Measurements from ENCODE around the gene BMPR2. TPM values are rescaled to one million over a fixed set of nuclear protein-coding genes. Genes with fewer than 3 reads are reported as not detected.
"Not testable (repeated sequence)": the region's sequence is repeated elsewhere in the genome, so short reads cannot be mapped to it uniquely, and the experiment has no call there.

BMPR2 gene
- 14.6 and 16.7 TPM in 2 replicates for total RNA-seq (2014; rRNA removed; shearing (Covaris generic))

DNA sequence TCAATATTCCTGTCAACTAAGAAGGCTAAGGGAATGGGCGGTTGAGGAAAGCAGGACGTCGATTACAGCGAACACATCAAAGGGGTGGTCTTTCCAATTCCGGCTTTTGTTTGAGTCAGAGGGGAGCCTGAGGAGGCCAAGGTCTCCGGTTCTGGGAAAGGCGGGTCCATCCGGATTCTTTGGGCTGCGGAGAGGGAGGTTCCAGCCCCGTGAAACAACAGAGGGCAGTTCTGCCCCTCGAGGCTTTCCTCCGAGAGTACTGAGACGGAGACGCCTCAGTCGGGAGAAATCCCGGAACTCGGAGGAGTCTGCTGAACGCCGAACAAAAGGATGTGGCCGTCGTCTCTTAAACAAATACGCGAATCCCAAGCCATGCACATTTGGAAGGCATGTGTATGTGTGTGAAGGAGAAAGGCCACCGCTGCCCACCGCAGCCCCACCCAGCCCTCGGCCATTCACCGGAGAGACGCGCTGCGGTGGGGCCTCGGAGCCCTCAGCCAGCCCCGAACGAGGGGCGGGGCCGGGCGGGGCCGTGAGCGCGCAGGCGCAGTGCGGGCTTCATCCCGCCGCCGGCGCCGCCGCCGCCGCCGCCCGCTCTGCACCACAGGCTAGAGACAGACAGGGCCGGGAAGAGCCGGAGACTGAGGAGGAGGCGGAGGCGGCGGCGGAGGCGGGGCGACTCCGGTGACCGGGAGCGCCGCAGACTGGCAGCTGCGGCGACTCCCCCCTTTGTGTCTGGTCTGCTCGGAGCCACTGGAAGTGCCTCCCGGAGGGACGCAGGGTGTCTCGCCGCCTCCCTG, at the start of gene BMPR2:
TSS of gene BMPR2 (plus strand) at position 719 of the 800 bp plus-strand sequence. CDS start 1,148 bp downstream, outside the sequence.
- DNase-seq (ENCODE audit: low read depth), result peak; percentile 85

- no peak for DNase-seq (ENCODE audit: low read depth)
These were observed 48.3 kb upstream of the BMPR2 start for GRCh38 chr2:202327858-202328257.

- DNase-seq (ENCODE audit: low read depth), result peak; percentile 55
These were observed 40.2 kb upstream of the BMPR2 start for GRCh38 chr2:202335791-202336467.

DNA sequence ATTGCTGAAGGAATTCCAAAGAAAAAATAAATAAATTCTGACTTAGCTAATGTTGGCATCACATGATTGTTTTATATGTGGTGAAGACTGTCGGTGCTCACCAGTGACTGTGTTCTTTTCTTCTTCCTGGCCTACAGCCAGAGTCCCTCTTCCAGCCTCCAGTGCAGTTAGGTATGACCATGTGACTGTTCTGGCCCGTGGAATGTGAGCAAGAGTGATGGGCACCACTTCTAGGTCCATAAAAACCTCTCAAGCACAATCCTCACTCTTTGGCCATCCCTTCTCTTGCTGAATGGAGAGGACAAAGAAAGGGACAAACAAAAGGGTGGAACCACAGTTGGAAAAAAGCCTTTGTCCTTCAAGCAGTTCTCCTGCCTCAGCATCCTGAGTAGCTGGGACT, 39.0 kb upstream of the BMPR2 start:
- DNase-seq (ENCODE audit: low read depth), result peak; percentile 30

GRCh38 chr2:202337706-202338346, 38.3 kb upstream of the BMPR2 start:
- no peak for DNase-seq (ENCODE audit: low read depth)

- peak; percentile 12 for DNase-seq (ENCODE audit: low read depth)
These were observed 36.9 kb upstream of the BMPR2 start for GRCh38 chr2:202339071-202339870.

DNA sequence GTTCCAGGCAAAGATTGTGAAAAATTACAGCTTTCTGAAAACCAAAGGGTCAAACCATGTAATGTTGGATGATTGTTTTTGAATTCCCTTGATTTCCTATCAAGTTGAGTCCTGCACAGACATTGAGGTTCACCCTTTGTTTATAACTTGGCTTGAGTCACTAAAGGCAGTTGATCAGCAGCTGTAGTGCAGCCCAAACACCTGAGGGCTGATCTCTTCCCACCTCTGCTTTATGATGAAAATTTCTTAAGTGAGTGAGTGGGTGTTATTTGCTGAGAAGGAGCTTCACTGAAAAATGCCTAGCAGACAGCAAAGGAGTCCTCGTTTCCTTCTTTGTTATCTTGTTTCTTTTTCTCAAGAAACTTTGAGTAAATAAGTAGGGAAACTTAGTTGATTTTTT, 31.9 kb upstream of the BMPR2 start:
- DNase-seq (ENCODE audit: low read depth), result peak; percentile 21

DNA sequence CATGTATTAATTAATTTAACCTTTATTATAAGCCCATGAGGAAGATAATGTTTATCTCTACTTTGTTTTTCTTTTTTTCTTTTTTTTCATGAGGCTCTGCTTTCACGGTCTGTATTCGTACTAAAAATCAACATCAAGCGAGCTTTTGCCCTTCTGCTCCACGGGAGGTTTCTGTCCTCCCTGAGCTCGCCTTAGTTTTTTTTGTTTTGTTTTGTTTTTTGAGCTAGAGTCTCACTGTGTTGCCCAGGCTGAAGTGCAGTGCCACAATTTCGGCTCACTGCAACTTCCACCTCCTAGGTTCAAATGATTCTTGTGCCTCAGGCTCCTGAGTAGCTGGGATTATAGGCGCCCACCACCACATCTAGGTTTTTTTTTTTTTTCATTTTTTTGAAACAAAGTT, 29.9 kb upstream of the BMPR2 start:
- DNase-seq (ENCODE audit: low read depth), result no peak

- no peak for DNase-seq (ENCODE audit: low read depth)
These were observed 22.7 kb upstream of the BMPR2 start for GRCh38 chr2:202353430-202353829.

DNA sequence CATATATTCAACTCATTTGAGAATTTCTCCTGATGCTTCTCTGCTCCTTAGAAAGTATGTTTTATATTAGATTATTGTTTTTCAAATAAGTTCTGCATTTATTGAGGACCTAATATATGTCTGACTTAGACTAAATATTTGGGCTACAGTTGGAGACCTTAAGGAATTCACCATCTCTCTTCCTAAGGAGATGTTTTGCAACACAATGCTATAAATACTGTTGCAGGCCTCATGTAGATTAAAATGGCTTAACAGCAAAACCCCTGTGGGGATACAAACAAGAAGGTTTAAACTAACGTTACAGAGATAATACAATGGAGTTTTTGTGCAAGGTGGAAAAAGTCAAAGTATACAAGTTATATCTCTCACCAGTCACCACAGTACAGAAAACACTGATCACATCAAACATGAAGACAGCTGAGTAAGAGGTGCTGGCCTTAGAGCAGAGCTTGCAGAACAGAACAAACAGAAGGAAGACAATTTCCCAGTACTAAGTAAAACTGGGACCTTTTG, 20.1 kb upstream of the BMPR2 start:
- DNase-seq (ENCODE audit: low read depth), result no peak

GRCh38 chr2:202358924-202359323, 17.2 kb upstream of the BMPR2 start:
- not testable (repeated sequence) for DNase-seq (ENCODE audit: low read depth)

DNA sequence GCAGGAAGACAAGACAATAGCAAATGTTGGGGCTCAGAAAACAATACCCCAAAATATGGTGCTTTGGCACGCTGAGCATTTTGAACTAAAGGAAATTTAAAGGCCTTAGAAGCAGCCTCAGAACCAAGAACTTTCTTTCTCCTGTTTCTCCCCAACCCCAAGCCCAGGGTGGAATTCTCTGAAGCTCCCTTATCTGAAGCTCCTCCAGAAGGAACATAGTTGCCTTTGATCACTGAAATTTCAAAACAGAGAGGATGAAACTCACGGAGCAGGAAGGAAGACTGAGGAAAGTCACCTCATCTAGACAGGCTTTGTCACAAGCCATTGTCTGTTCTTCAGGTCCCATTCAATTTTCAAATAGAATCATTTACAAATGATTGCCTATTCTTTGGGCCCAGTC, 15.5 kb upstream of the BMPR2 start:
- DNase-seq (ENCODE audit: low read depth), result no peak

DNA sequence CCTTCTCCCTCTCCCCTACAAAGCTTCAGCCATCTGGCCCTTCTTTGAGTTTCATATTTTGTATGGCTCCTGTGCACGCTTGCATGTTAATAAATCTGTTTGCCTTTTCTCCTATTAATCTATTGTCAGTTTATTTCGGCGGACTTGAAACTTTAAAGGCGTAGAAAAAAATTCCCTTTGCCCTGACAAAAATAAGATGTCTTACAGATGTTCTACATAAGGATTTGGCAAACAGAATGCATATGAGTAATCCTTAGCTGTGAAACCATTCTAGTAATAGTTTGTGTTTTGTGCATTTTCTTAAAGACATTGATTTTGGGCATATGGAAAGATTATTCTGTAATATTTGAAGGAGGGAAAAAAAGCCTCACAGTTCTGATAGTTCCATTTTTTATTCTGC, 15.0 kb upstream of the BMPR2 start:
- no peak for DNase-seq (ENCODE audit: low read depth)

DNA sequence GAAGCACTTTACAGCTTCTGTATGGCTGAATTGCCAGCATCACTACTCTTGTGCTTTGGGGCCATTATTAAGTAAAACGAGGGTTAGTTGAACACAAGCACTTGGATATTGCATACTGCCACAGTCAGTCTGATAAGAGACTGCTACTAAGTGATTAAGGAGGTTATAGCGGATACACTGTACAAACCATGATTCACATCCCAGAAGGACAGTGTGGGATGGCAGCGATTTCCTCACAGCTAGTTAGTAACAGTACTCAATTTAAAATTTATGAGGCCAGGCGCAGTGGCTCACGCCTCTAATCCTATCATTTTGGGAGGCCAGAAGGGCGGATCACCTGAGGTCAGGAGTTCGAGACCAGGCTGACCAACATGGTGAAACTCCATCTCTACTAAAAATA, 2.6 kb upstream of the BMPR2 start:
- DNase-seq (ENCODE audit: low read depth), result peak; percentile 23

GRCh38 chr2:202374383-202374782, 1.7 kb upstream of the BMPR2 start:
- not testable (repeated sequence) for DNase-seq (ENCODE audit: low read depth)

GRCh38 chr2:202375033-202375608, 1.0 kb upstream of the BMPR2 start:
- peak; percentile 65 for DNase-seq (ENCODE audit: low read depth)

DNA sequence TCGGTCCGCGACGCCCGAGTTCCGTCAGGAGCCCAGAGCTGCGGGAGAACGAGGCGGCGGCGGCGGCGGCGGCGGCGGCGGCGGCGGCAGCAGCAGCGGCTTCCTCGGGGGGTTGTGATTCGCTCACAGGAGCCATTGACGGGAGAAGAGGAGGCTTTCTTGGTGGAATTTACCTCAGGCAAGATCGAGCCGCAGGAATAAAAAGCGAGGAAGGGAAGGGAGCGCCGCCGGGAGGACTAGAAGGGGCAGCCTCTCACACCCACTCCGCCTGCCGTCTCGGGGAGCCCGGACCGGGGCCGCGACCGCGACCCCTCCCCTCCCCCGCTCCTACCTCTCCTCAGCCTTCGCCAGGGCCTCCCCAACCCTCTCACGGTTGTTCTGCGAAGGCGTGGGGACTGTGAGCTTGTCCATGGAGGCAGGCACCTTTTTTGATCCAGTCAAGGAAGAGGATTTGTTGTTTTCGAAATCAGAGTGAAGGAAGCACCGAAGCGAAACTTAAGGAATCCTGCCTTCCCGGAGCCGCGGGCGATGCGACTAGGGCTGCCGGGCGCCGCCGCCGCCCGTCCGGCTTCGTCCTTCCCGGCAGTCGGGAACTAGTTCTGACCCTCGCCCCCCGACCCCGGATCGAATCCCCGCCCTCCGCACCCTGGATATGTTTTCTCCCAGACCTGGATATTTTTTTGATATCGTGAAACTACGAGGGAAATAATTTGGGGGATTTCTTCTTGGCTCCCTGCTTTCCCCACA, 506 bp downstream of the BMPR2 start:
- DNase-seq (ENCODE audit: low read depth), result peak; percentile 63

- peak; percentile 50 for DNase-seq (ENCODE audit: low read depth)
These were observed 1.2 kb downstream of the BMPR2 start for GRCh38 chr2:202377207-202377761.

DNA sequence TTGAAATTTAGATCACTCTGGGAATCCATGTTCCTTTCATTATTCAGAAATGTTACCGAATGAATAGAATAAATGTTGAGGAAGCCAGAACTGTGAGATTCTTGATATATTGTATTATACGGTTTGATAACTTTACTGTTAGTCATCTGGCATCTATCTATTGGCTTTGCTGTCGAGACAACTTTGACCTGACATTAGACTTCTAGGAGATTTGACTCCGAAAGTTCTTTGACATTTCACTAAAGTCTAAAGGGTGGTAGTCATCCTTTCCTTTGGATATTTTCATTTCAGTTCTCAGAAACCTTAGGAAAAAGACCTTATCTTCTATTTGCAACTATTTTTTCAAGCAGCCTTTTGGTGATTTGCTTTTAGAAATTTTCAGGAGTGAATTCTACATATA, 1.9 kb downstream of the BMPR2 start:
- DNase-seq (ENCODE audit: low read depth), result peak; percentile 19
